ENCODE data around the gene ELAVL1. TPM values are rescaled to one million over a fixed set of nuclear protein-coding genes. Genes with fewer than 3 reads are reported as not detected.

ELAVL1 gene
- total and polyA plus RNA-seq, 4 experiments from 2014 or later = 54.2 to 57.8 (median 55.5) TPM

DNA sequence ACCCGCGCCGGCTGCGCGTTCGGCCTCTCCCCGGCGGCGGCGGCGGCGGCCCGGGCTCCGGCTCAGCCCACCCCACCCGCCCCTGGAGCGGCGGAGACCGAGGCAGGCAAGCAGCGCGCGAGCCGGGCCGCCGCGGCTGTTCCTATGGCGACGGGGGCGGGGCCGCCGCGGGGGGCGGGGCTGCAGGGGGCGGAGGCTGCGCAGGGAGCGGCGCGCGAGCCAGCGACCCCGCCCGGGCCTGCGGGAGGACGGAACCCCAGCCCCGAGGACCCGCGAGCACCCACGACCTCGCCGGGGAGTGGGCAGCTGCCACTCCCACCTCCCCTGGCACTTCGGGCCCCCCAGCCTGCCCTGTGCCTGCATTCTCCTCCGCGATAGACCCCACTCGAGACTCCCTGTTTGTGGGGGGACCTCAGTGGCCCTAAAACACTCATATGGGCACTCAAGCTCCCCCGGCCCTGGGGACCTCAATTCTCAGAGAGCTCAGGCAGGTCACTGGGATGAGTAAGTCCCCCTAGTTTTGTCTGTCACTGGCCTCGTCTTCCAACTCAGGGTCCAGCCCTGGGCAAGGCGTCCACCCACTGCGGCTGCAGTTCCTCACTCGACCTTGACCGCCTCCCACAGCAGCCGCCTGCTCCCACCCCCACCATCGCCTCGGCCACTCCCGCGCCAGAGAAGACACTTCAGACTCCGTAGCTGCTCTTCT, 79.3 kb downstream of the ELAVL1 start, which contains the start of gene CTXN1:
TSS of gene CTXN1 (minus strand) at position 115 of the 706 bp plus-strand sequence. CDS start 597 bp downstream, outside the sequence.
- H3K36me3 ChIP-seq (ENCODE audit: insufficient read depth, low read length) = peaks cover 15% of the 10 kb centered on the region
- H3K27me3 ChIP-seq (ENCODE audit: insufficient read depth, low read length) = no peaks in the 10 kb centered on the region
- no peaks in the 10 kb centered on the region for H3K27me3 Mint-ChIP-seq
- POLR2A ChIA-PET (ENCODE audit: partially characterized antibody) = interaction anchor here (1.5 kb wide), 2 partner anchors 9 to 18 kb away, joined by 5 to 8 read pairs; no protein-coding TSS in a partner anchor
- intact Hi-C loops (cut with micrococcal nuclease) = no loop called here
- peaks cover 0 to 16% of the 10 kb centered on the region in 2 donors for H3K36me3 Mint-ChIP-seq
- no peaks in the 10 kb centered on the region for H3K9me3 ChIP-seq (ENCODE audit: control insufficient read depth in 1 of 2, low read length in 2 of 2)
- H3K27ac ChIP-seq (ENCODE audit: low read depth, low read length) = no peak within 1 kb of the TSS
- H3K27ac Mint-ChIP-seq = peak within 1 kb of the TSS in 6 of 7 donors; percentile 53 to 84 (median 76)
- CTCF ChIA-PET (ENCODE audit: partially characterized antibody) = interaction anchor here (1.5 kb wide), 1 partner anchor 74 kb away, joined by 6 read pairs; no protein-coding TSS in a partner anchor
- H3K9me3 Mint-ChIP-seq = no peaks in the 10 kb centered on the region
- peak; percentile 68 to 78 (median 72) for DNase-seq
- peaks cover 1 to 37% (median 20%) of the 10 kb centered on the region in 4 donors for H3K4me1 Mint-ChIP-seq
- H3K4me3 ChIP-seq (ENCODE audit: low read length in 2 of 2) = no peak within 1 kb of the TSS
- H3K4me3 Mint-ChIP-seq = peak within 1 kb of the TSS; percentile 64 to 90 (median 83)
- peaks cover 20% of the 10 kb centered on the region for H3K4me1 ChIP-seq (ENCODE audit: insufficient read depth, low read length)

DNA sequence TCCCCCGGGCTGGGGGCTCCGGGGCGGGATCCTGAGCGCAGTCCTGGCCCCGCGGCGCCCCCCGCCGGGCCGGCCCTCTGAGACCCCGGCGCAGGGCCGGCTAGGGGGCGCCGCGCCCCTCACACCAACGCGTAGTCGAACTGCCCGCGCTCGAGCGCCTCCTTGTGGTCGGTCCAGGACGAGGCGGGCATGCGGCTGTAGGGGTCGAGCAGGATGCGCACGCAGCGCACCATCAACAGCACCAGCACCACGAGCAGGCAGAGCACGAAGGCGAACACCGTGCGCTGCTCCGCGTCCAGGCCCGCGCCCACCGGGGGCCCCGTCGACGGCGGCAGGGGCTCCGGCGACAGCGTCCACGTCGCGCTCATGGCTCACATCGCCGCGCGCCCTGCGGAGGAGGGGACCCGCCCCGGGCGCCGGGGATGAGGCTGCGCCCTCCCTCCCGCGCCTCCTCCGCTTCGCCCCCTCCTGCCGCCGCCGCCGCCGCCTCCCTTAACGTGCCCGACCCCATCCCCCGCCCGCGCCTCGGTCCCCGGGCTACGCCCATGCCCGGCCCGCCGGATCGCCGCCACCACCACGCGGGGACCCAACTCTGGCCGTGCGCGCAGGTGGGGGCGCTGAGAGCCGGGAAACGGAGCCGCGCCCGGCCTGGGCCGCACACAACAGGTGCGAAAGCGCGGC, 80.1 kb downstream of the ELAVL1 start:
- Mint-ChIP-seq H3K4me1 (peaks cover 4 to 43% (median 24%) of the 10 kb centered on the region in 4 donors), H3K4me3 (peak overlapping the region; percentile 64 to 90 (median 83)), H3K36me3 (peaks cover 0 to 9% of the 10 kb centered on the region in 2 donors), H3K9me3 (peaks cover 0 to 1% (median 0%) of the 10 kb centered on the region in 8 donors), H3K27me3 (no peaks in the 10 kb centered on the region), H3K27ac (peak overlapping the region in 6 of 7 donors; percentile 53 to 84 (median 72))
- Histone ChIP-seq H3K27me3 (ENCODE audit: insufficient read depth, low read length) (no peaks in the 10 kb centered on the region), H3K4me1 (ENCODE audit: insufficient read depth, low read length) (peaks cover 24% of the 10 kb centered on the region), H3K36me3 (ENCODE audit: insufficient read depth, low read length) (peaks cover 15% of the 10 kb centered on the region), H3K27ac (ENCODE audit: low read depth, low read length) (no peak overlapping the region), H3K9me3 (ENCODE audit: control insufficient read depth in 1 of 2, low read length in 2 of 2) (no peaks in the 10 kb centered on the region), H3K4me3 (ENCODE audit: low read length in 2 of 2) (no peak overlapping the region)
- DNase-seq = peak; percentile 70 to 78 (median 74)
- intact Hi-C loops (cut with micrococcal nuclease) = loop anchor here (1.0 kb wide), 2 partner anchors 18 to 72 kb away; partner anchors contain the start of gene TIMM44
- ChIA-PET CTCF (ENCODE audit: partially characterized antibody) (no interaction called here), POLR2A (ENCODE audit: partially characterized antibody) (no interaction called here)

DNA sequence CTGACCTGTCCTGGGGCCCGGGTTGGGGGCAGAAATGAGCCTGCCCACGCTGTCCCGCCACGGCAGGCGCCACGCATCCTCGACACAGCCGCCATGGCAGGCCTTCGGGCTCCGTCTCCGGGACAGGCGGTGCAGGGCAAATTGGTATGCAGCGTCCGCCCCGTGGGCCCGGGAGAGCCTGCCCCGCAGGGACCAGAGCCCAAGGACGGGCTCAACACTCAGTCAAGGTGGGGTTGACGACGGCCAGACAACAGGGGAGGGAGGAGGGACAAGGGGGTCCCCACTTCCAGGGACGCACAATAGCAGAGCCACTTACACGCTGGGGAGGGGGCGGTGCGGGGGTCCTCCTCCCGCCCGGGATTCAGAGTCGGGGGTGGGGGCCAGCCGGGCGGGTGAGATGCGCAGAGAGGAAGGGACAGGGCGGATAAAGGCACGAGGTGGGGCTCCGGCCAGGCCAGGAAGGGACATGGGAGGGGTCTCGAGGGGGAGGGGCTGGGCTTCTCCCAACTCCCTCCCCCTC, 80.7 kb downstream of the ELAVL1 start:
- Histone ChIP-seq H3K27me3 (ENCODE audit: insufficient read depth, low read length) (no peaks in the 10 kb centered on the region), H3K4me1 (ENCODE audit: insufficient read depth, low read length) (peaks cover 27% of the 10 kb centered on the region), H3K9me3 (ENCODE audit: control insufficient read depth in 1 of 2, low read length in 2 of 2) (no peaks in the 10 kb centered on the region), H3K36me3 (ENCODE audit: insufficient read depth, low read length) (peaks cover 15% of the 10 kb centered on the region), H3K4me3 (ENCODE audit: low read length in 2 of 2) (no peak overlapping the region), H3K27ac (ENCODE audit: low read depth, low read length) (no peak overlapping the region)
- DNase-seq = peak in 1 of 5 donors; percentile 24
- Mint-ChIP-seq H3K27me3 (peaks cover under 1 to 5% of the 10 kb centered on the region in 2 donors), H3K4me3 (no peak overlapping the region), H3K27ac (peak overlapping the region in 1 of 7 donors; percentile 77), H3K36me3 (peaks cover 0 to 11% of the 10 kb centered on the region in 2 donors), H3K9me3 (peaks cover 0 to 1% (median 0%) of the 10 kb centered on the region in 8 donors), H3K4me1 (peaks cover 9 to 49% (median 28%) of the 10 kb centered on the region in 4 donors)
- intact Hi-C loops (cut with micrococcal nuclease) = loop anchor here (1.0 to 5.0 kb wide), 3 partner anchors 19 to 297 kb away; partner anchors contain the start of genes PET100, TIMM44 and XAB2
- POLR2A ChIA-PET (ENCODE audit: partially characterized antibody) = no interaction called here
- CTCF ChIA-PET (ENCODE audit: partially characterized antibody) = interaction anchor here (1.4 to 2.0 kb wide), 2 partner anchors 13 to 55 kb away, joined by 3 to 4 read pairs; no protein-coding TSS in a partner anchor

DNA sequence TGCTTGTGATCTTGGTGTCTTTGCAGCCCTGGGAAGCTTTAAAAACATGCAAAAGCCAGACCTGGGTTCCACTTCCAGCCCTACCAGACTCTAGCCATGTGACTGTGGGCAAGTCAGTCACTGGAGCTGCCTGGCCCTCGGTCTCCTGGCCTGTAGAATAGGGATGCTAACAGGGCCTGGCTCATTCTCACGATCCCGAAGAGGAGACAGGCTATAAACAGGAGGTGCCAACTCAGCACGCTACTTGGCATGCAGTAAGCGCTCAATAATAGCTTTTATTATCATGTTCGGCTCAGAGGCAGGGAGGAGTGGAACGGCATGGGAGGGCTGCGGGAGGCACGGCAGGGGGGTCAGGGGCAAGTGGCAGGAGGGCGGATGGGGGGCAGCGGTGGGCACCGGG, 81.2 kb downstream of the ELAVL1 start:
- DNase-seq = peak in 1 of 5 donors; percentile 27
- H3K9me3 ChIP-seq (ENCODE audit: control insufficient read depth in 1 of 2, low read length in 2 of 2) = no peaks in the 10 kb centered on the region
- Mint-ChIP-seq H3K36me3 (peaks cover 0 to 8% of the 10 kb centered on the region in 2 donors), H3K4me1 (peaks cover 10 to 50% (median 29%) of the 10 kb centered on the region in 4 donors), H3K27me3 (peaks cover 2 to 6% of the 10 kb centered on the region in 2 donors), H3K4me3 (peak overlapping the region in 6 of 8 donors; percentile 11 to 73 (median 64)), H3K27ac (peak overlapping the region in 3 of 7 donors; percentile 42 to 70 (median 68)), H3K9me3 (peaks cover 0 to 1% (median 0%) of the 10 kb centered on the region in 8 donors)
- intact Hi-C loops (cut with micrococcal nuclease) = loop anchor here (5.0 kb wide), 1 partner anchor 297 kb away; the partner anchor contains the start of genes PET100 and XAB2
- H3K36me3 ChIP-seq (ENCODE audit: insufficient read depth, low read length) = peaks cover 15% of the 10 kb centered on the region
- H3K4me3 ChIP-seq (ENCODE audit: low read length in 2 of 2) = no peak overlapping the region
- peaks cover 32% of the 10 kb centered on the region for H3K4me1 ChIP-seq (ENCODE audit: insufficient read depth, low read length)
- H3K27me3 ChIP-seq (ENCODE audit: insufficient read depth, low read length) = no peaks in the 10 kb centered on the region
- no peak overlapping the region for H3K27ac ChIP-seq (ENCODE audit: low read depth, low read length)
- ChIA-PET CTCF (ENCODE audit: partially characterized antibody) (interaction anchor here (1.4 to 2.0 kb wide), 4 partner anchors 11 to 71 kb away, joined by 3 to 5 read pairs (median 4); no protein-coding TSS in a partner anchor), POLR2A (ENCODE audit: partially characterized antibody) (no interaction called here)

DNA sequence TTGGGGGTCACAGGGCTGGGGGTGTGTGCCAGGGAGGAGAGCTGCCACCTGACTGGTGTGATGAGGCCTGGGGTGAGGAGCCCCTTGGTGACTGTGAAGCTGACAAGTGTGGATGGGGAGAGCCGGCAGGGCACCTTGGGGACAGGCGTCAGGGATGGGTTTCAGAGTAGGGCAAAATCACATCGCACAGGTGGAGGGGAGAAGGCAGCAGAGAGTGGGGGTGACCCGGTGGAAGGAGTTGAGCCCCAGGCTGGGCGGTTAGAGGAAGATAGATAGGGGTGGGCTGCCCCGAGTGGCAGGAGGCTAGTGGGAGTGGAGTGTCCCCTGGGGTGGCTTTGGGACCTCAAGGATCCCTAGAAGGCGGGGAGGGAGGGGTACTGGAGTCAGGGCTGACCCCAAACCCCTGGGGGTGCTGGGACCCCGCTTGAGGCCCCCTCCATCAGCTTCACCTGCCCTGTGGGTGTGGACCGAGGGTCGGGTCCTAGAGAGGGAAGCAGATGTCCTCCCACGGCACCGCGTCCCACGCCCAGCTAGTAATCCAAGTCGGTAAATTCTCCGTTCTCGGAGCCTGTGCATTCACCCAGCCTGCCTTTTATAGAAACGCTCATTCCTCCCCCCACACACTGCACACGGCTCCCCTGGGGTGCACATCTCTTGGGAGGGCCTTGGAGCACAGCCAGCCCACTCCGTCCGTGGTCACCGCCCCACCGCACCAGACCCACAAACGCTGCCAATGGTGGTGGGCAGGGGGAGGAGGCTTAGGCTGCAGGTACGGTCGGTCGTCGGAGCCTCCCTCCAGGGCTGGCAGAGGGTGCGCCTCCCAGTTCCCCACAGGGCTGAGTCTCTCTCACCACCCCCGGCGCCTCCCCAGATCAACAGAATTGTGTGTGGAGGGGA, 81.9 kb downstream of the ELAVL1 start:
- H3K27me3 ChIP-seq (ENCODE audit: insufficient read depth, low read length) = peaks cover 4% of the 10 kb centered on the region
- H3K4me1 ChIP-seq (ENCODE audit: insufficient read depth, low read length) = peaks cover 36% of the 10 kb centered on the region
- H3K27me3 Mint-ChIP-seq = peaks cover 2 to 6% of the 10 kb centered on the region in 2 donors
- peaks cover 10 to 47% (median 29%) of the 10 kb centered on the region in 4 donors for H3K4me1 Mint-ChIP-seq
- no peak overlapping the region for H3K4me3 ChIP-seq (ENCODE audit: low read length in 2 of 2)
- H3K36me3 Mint-ChIP-seq = peaks cover 0 to 3% of the 10 kb centered on the region in 2 donors
- DNase-seq = peak in 1 of 5 donors; percentile 33
- H3K9me3 ChIP-seq (ENCODE audit: control insufficient read depth in 1 of 2, low read length in 2 of 2) = no peaks in the 10 kb centered on the region
- peaks cover 0 to 1% (median 0%) of the 10 kb centered on the region in 8 donors for H3K9me3 Mint-ChIP-seq
- intact Hi-C loops (cut with micrococcal nuclease) = loop anchor here (5.0 kb wide), 1 partner anchor 296 kb away; the partner anchor contains the start of genes PET100 and XAB2
- peaks cover 15% of the 10 kb centered on the region for H3K36me3 ChIP-seq (ENCODE audit: insufficient read depth, low read length)
- POLR2A ChIA-PET (ENCODE audit: partially characterized antibody) = interaction anchor here (1.2 kb wide), 1 partner anchor 20 kb away, joined by 4 read pairs; the partner anchor contains the start of gene MAP2K7
- no peak overlapping the region for H3K27ac ChIP-seq (ENCODE audit: low read depth, low read length)
- peak overlapping the region in 4 of 8 donors; percentile 12 to 57 (median 29) for H3K4me3 Mint-ChIP-seq
- CTCF ChIA-PET (ENCODE audit: partially characterized antibody) = interaction anchor here (1.4 to 7.3 kb wide), 5 partner anchors 11 to 71 kb away, joined by 3 to 66 read pairs (median 4); partner anchors contain the start of gene TIMM44
- H3K27ac Mint-ChIP-seq = peak overlapping the region in 3 of 7 donors; percentile 4 to 48 (median 27)

DNA sequence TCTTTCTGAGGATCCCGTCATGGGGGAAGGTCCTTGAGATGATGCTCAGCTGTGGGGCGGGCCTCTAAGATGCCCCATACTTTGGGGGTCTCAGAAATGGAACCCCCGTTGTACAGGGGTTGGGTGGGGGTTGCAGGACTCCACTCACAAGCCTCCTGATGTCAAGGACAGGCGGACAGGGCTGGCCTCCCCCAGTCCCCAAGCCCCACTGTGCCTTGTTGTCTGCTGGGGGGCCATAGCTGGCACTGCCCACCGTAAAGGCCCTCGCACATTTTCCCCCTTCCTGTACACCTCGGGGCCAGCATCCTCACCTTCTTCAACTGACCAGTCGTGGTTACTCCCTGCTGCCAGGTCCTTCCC, 82.6 kb downstream of the ELAVL1 start:
- Histone ChIP-seq H3K9me3 (ENCODE audit: control insufficient read depth in 1 of 2, low read length in 2 of 2) (no peaks in the 10 kb centered on the region), H3K4me1 (ENCODE audit: insufficient read depth, low read length) (peaks cover 44% of the 10 kb centered on the region), H3K27ac (ENCODE audit: low read depth, low read length) (no peak overlapping the region), H3K36me3 (ENCODE audit: insufficient read depth, low read length) (peaks cover 15% of the 10 kb centered on the region), H3K27me3 (ENCODE audit: insufficient read depth, low read length) (peaks cover 6% of the 10 kb centered on the region), H3K4me3 (ENCODE audit: low read length in 2 of 2) (no peak overlapping the region)
- Mint-ChIP-seq H3K9me3 (peaks cover 0 to 1% (median 0%) of the 10 kb centered on the region in 8 donors), H3K36me3 (peaks cover 0 to 3% of the 10 kb centered on the region in 2 donors), H3K27ac (peak overlapping the region in 2 of 7 donors; percentile 4 to 27), H3K27me3 (peaks cover 7 to 12% of the 10 kb centered on the region in 2 donors), H3K4me3 (peak overlapping the region in 4 of 8 donors; percentile 5 to 57 (median 14)), H3K4me1 (peaks cover 10 to 48% (median 30%) of the 10 kb centered on the region in 4 donors)
- CTCF ChIA-PET (ENCODE audit: partially characterized antibody) = interaction anchor here (1.5 to 7.3 kb wide), 5 partner anchors 13 to 70 kb away, joined by 3 to 66 read pairs (median 5); partner anchors contain the start of genes MAP2K7 and TIMM44
- intact Hi-C loops (cut with micrococcal nuclease) = loop anchor here (5.0 kb wide), 1 partner anchor 296 kb away; the partner anchor contains the start of genes PET100 and XAB2
- no peak for DNase-seq
- POLR2A ChIA-PET (ENCODE audit: partially characterized antibody) = interaction anchor here (1.2 to 3.7 kb wide), 2 partner anchors 19 to 21 kb away, joined by 4 to 53 read pairs; partner anchors contain the start of genes MAP2K7 and TIMM44
